Measurements from ENCODE around the gene METTL13. TPM values are rescaled to one million over a fixed set of nuclear protein-coding genes. Genes with fewer than 3 reads are reported as not detected.

Gene METTL13
- total and polyA plus RNA-seq, 2 donors (not counting 1 experiment from before 2014, with no cell fraction given) = 27.3 to 38.0 TPM

- Histone ChIP-seq H3K27me3 (ENCODE audit: control insufficient read depth, insufficient read depth, low read length) (no peaks in the 10 kb centered on the region), H3K4me1 (ENCODE audit: control insufficient read depth, extremely low read depth, insufficient read depth, low read length) (peaks cover 9% of the 10 kb centered on the region), H3K79me2 (ENCODE audit: control insufficient read depth, insufficient read depth, low read length) (no peaks in the 10 kb centered on the region), H3K4me2 (ENCODE audit: extremely low read depth, insufficient read depth, low read length) (no peak overlapping the region), H3K4me3 (replicated peaks in 1 of 4; ENCODE audit: control extremely low read depth in 1 of 4, insufficient read depth in 1 of 4, low read depth in 3 of 4, low read length in 4 of 4) (no peak overlapping the region), H2AFZ (ENCODE audit: low read length) (no peak overlapping the region), H3K36me3 (ENCODE audit: control insufficient read depth, insufficient read depth, low read length) (no peaks in the 10 kb centered on the region), H3K9ac (ENCODE audit: insufficient read depth, low read length) (no peak overlapping the region), H3K27ac (ENCODE audit: insufficient read depth, low read length) (no peak overlapping the region), H4K20me1 (ENCODE audit: control insufficient read depth, extremely low read depth, insufficient read depth, low read length) (no peaks in the 10 kb centered on the region), H3K9me3 (ENCODE audit: control insufficient read depth, insufficient read depth, low read depth, low read length) (no peaks in the 10 kb centered on the region)
- no peak for DNase-seq (ENCODE audit: low read depth in 2 of 2)
- TF ChIP-seq CTCF (conservative IDR thresholded peaks at IDR 0.05 in 1 of 2, IDR thresholded peaks at IDR 0.05 in 1 of 2; ENCODE audit: low read depth in 1 of 2, low read length in 2 of 2) = no peak
- no peak for TF ChIP-seq EZH2 (IDR thresholded peaks at IDR 0.05; ENCODE audit: low read length, missing control alignments)
Measured at GRCh38 chr1:171756856-171757255, 24.6 kb upstream of the METTL13 start.

- Histone ChIP-seq H3K27ac (ENCODE audit: insufficient read depth, low read length) (no peak overlapping the region), H4K20me1 (ENCODE audit: control insufficient read depth, extremely low read depth, insufficient read depth, low read length) (no peaks in the 10 kb centered on the region), H3K4me1 (ENCODE audit: control insufficient read depth, extremely low read depth, insufficient read depth, low read length) (peaks cover 9% of the 10 kb centered on the region), H3K4me2 (ENCODE audit: extremely low read depth, insufficient read depth, low read length) (no peak overlapping the region), H3K79me2 (ENCODE audit: control insufficient read depth, insufficient read depth, low read length) (no peaks in the 10 kb centered on the region), H3K9ac (ENCODE audit: insufficient read depth, low read length) (no peak overlapping the region), H3K36me3 (ENCODE audit: control insufficient read depth, insufficient read depth, low read length) (no peaks in the 10 kb centered on the region), H3K4me3 (replicated peaks in 1 of 4; ENCODE audit: control extremely low read depth in 1 of 4, insufficient read depth in 1 of 4, low read depth in 3 of 4, low read length in 4 of 4) (no peak overlapping the region), H3K9me3 (ENCODE audit: control insufficient read depth, insufficient read depth, low read depth, low read length) (no peaks in the 10 kb centered on the region), H3K27me3 (ENCODE audit: control insufficient read depth, insufficient read depth, low read length) (no peaks in the 10 kb centered on the region), H2AFZ (ENCODE audit: low read length) (no peak overlapping the region)
- TF ChIP-seq EZH2 (IDR thresholded peaks at IDR 0.05; ENCODE audit: low read length, missing control alignments) = no peak
- no peak for TF ChIP-seq CTCF (conservative IDR thresholded peaks at IDR 0.05 in 1 of 2, IDR thresholded peaks at IDR 0.05 in 1 of 2; ENCODE audit: low read depth in 1 of 2, low read length in 2 of 2)
- DNase-seq (ENCODE audit: low read depth in 2 of 2) = no peak
Measured at GRCh38 chr1:171758011-171758410, 23.4 kb upstream of the METTL13 start.

- no peaks in the 10 kb centered on the region for H3K79me2 ChIP-seq (ENCODE audit: control insufficient read depth, insufficient read depth, low read length)
- no peaks in the 10 kb centered on the region for H4K20me1 ChIP-seq (ENCODE audit: control insufficient read depth, extremely low read depth, insufficient read depth, low read length)
- no peak overlapping the region for H3K4me3 ChIP-seq (replicated peaks in 1 of 4; ENCODE audit: control extremely low read depth in 1 of 4, insufficient read depth in 1 of 4, low read depth in 3 of 4, low read length in 4 of 4)
- no peak overlapping the region for H3K27ac ChIP-seq (ENCODE audit: insufficient read depth, low read length)
- TF ChIP-seq CTCF (conservative IDR thresholded peaks at IDR 0.05 in 1 of 2, IDR thresholded peaks at IDR 0.05 in 1 of 2; ENCODE audit: low read depth in 1 of 2, low read length in 2 of 2) (no peak), EZH2 (IDR thresholded peaks at IDR 0.05; ENCODE audit: low read length, missing control alignments) (no peak)
- no peak for DNase-seq (ENCODE audit: low read depth in 2 of 2)
- H3K4me1 ChIP-seq (ENCODE audit: control insufficient read depth, extremely low read depth, insufficient read depth, low read length) = no peaks in the 10 kb centered on the region
- H3K36me3 ChIP-seq (ENCODE audit: control insufficient read depth, insufficient read depth, low read length) = no peaks in the 10 kb centered on the region
- no peaks in the 10 kb centered on the region for H3K27me3 ChIP-seq (ENCODE audit: control insufficient read depth, insufficient read depth, low read length)
- H3K9me3 ChIP-seq (ENCODE audit: control insufficient read depth, insufficient read depth, low read depth, low read length) = no peaks in the 10 kb centered on the region
- no peak overlapping the region for H3K9ac ChIP-seq (ENCODE audit: insufficient read depth, low read length)
- no peak overlapping the region for H3K4me2 ChIP-seq (ENCODE audit: extremely low read depth, insufficient read depth, low read length)
- no peak overlapping the region for H2AFZ ChIP-seq (ENCODE audit: low read length)
Measured at GRCh38 chr1:171762143-171762563, 19.3 kb upstream of the METTL13 start.
